SU-DHL-6 (cell line): ENCODE results near the gene SCN8A.

ENCODE experiments used
- H2AFZ ChIP-seq: fragments of 200-600 bp; sonication (generic); 2 replicates; pipeline ENCODE4 v1.6.1; 2014; ENCODE audit warnings: low read depth, mild to moderate bottlenecking, moderate library complexity, mixed read lengths, antibody characterized with exemption, low read length; ENCODE audit not compliant: severe bottlenecking
- H3F3A ChIP-seq: fragments of 200-600 bp; shearing (Covaris generic); 2 replicates; pipeline ENCODE4 v1.6.0; 2016; ENCODE audit warnings: antibody characterized with exemption, mild to moderate bottlenecking; ENCODE audit not compliant: insufficient read depth
- H3K27ac ChIP-seq: fragments of 200-600 bp; sonication (generic); 2 replicates; pipeline ENCODE4 v1.5.1; 2016; ENCODE audit warnings: low read depth, mild to moderate bottlenecking, low read length, moderate library complexity, mixed read lengths
- H3K27me3 ChIP-seq: fragments of 200-600 bp; sonication (generic), shearing (Covaris generic); 2 replicates; pipeline ENCODE4 v1.6.0; 2014; ENCODE audit warnings: mild to moderate bottlenecking, low read length
- H3K36me3 ChIP-seq: fragments of 200-600 bp; sonication (generic); 2 replicates; pipeline ENCODE4 v1.6.1; 2014; ENCODE audit warnings: mild to moderate bottlenecking, low read length, mixed read lengths
- H3K4me2 ChIP-seq: fragments of 300-600, 200-600 bp; shearing (Covaris generic), sonication (generic); 2 replicates; pipeline ENCODE4 v1.6.0; 2014; ENCODE audit warnings: low read length, low read depth, mild to moderate bottlenecking; ENCODE audit not compliant: poor library complexity, severe bottlenecking
- H3K4me3 ChIP-seq: fragments of 200-600 bp; sonication (generic); 2 replicates; pipeline ENCODE4 v1.5.1; 2014; ENCODE audit warnings: antibody characterized with exemption, low read length, mild to moderate bottlenecking, mixed read lengths; ENCODE audit not compliant: insufficient read depth, poor library complexity, severe bottlenecking
- H3K79me2 ChIP-seq: fragments of 200-600 bp; sonication (generic); 2 replicates; pipeline ENCODE4 v1.6.1; 2014; ENCODE audit warnings: mild to moderate bottlenecking, low read length, moderate library complexity; ENCODE audit not compliant: insufficient read depth
- H3K9ac ChIP-seq: fragments of 200-600 bp; sonication (generic); 2 replicates; pipeline ENCODE4 v1.7.0; 2014; ENCODE audit warnings: mild to moderate bottlenecking, low read length
- H3K9me2 ChIP-seq: fragments of 200-600 bp; sonication (generic); replicated peaks from 2 replicates; pipeline ENCODE4 v1.6.1; 2014; ENCODE audit warnings: low read length; ENCODE audit not compliant: insufficient read depth
- H3K9me3 ChIP-seq: fragments of 200-600 bp; sonication (generic); 2 replicates; pipeline ENCODE4 v1.6.1; 2014; ENCODE audit warnings: low read length, mixed read lengths; ENCODE audit not compliant: insufficient read depth
- H4K20me1 ChIP-seq: fragments of 200-600 bp; sonication (generic); 2 replicates; pipeline ENCODE4 v1.6.1; 2014; ENCODE audit warnings: low read depth, mild to moderate bottlenecking, antibody characterized with exemption, low read length, moderate library complexity, mixed read lengths
- EZH2phosphoT487 ChIP-seq: fragments of 200-600 bp; sonication (generic), shearing (Covaris generic); conservative IDR thresholded peaks from 2 replicates; pipeline ENCODE4 v1.6.1; 2018; ENCODE audit warnings: mild to moderate bottlenecking, antibody characterized with exemption, low read length, moderate library complexity, mixed read lengths
- TF ChIP-seq, protein P1 (sequence below): fragments of 200-600 bp; sonication (generic); IDR thresholded peaks from one replicate; pipeline ENCODE4 v1.5.1; 2017; ENCODE audit warnings: antibody characterized with exemption, mild to moderate bottlenecking, low read length, moderate library complexity; ENCODE audit not compliant: insufficient read depth, poor library complexity, severe bottlenecking

The SCN8A gene

DNA sequence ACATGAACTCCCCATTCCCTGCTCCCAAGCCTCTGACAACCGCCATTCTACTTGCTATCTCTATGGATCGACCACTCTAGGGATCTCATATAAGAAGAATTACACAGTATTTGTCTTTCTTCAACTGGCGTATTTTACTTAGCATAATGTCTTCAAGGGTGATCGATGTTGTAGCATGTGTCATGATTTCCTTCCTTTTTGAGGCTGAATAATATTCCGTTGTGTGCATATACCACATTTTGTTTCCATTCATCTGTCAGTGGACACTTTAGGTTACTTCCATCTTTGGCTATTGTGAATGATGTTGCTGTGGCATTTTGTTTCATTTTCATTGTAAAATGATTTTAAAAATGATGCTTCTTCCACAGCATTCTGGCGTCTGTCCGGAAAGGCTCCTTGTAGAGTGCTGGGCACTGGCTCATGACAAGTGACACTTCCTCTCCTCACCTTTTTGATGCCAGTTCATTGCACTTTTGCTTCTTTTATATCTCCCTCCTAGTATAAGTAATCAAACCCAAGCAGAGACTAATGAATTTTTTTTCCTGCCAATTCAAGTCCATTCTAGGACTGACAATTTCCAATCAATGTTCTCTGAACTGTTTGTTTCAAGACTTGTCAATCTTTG lies 39.3 kb downstream of the SCN8A start:
- Histone ChIP-seq H3K4me3 (no peak overlapping the region), H3K27me3 (peaks cover 4% of the 10 kb centered on the region; the same call in 1 of the 2 replicates), H3K4me2 (no peak overlapping the region), H2AFZ (no peak overlapping the region), H3K9ac (no peak overlapping the region), H3K27ac (no peak overlapping the region), H4K20me1 (no peaks in the 10 kb centered on the region), H3K36me3 (no peaks in the 10 kb centered on the region), H3K9me3 (no peaks in the 10 kb centered on the region), H3F3A (no peaks in the 10 kb centered on the region), H3K79me2 (no peaks in the 10 kb centered on the region), H3K9me2 (no peaks in the 10 kb centered on the region)
- TF ChIP-seq, protein P1, sequence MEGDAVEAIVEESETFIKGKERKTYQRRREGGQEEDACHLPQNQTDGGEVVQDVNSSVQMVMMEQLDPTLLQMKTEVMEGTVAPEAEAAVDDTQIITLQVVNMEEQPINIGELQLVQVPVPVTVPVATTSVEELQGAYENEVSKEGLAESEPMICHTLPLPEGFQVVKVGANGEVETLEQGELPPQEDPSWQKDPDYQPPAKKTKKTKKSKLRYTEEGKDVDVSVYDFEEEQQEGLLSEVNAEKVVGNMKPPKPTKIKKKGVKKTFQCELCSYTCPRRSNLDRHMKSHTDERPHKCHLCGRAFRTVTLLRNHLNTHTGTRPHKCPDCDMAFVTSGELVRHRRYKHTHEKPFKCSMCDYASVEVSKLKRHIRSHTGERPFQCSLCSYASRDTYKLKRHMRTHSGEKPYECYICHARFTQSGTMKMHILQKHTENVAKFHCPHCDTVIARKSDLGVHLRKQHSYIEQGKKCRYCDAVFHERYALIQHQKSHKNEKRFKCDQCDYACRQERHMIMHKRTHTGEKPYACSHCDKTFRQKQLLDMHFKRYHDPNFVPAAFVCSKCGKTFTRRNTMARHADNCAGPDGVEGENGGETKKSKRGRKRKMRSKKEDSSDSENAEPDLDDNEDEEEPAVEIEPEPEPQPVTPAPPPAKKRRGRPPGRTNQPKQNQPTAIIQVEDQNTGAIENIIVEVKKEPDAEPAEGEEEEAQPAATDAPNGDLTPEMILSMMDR = no peak
- TF ChIP-seq EZH2phosphoT487 = no peak

DNA sequence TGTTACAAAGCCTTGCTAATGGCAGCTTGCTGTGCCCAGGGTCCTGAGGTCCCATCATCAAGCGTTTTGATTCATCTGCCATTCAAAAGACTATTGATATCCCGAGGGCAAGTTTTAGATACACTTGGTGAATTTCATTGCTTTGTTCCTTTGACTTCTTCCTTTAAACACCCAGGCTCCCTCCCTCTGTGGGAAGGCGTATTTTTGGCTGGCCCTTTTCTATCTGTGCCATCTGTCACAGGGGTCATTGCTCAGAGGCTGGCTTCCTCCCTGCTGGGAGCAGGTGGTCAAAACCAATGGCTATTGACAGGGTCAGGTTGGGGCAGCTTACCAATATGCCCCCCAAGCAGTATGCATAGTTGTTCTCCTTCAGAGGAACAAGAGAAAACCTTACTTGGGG lies 40.0 kb downstream of the SCN8A start:
- Histone ChIP-seq H3K9me3 (no peaks in the 10 kb centered on the region), H3K79me2 (no peaks in the 10 kb centered on the region), H3K27me3 (peaks cover 4% of the 10 kb centered on the region; the same call in 1 of the 2 replicates), H2AFZ (no peak overlapping the region), H3F3A (no peaks in the 10 kb centered on the region), H3K4me2 (no peak overlapping the region), H3K36me3 (no peaks in the 10 kb centered on the region), H3K9ac (no peak overlapping the region), H4K20me1 (no peaks in the 10 kb centered on the region), H3K27ac (no peak overlapping the region), H3K4me3 (no peak overlapping the region), H3K9me2 (no peaks in the 10 kb centered on the region)
- TF ChIP-seq EZH2phosphoT487 = no peak
- TF ChIP-seq, protein P1 = no peak

DNA sequence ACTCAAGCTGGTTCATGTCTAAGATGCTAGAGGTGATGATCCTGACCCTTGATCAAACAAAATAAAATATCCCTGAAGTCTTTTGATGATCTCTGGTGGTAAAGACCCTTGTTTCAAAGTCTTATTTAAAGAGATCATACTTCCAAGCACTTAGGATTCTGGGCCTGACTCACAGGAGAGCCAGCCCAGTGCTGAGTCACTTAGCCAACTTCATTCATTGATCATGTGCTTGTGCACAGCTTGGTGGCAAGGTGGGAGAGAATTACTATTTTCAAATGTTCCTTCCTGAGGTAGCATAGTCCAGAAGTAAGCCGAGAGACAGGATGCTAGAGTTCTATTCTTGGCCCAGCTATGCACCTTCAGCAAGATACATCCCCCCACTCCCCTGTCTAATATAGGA lies 40.6 kb downstream of the SCN8A start:
- H3F3A ChIP-seq = no peaks in the 10 kb centered on the region
- H3K27ac ChIP-seq = no peak overlapping the region
- no peaks in the 10 kb centered on the region for H3K79me2 ChIP-seq
- no peak overlapping the region for H3K4me3 ChIP-seq
- no peak overlapping the region for H3K9ac ChIP-seq
- no peak overlapping the region for H2AFZ ChIP-seq
- H3K27me3 ChIP-seq = peaks cover 4% of the 10 kb centered on the region; the same call in 1 of the 2 replicates
- no peaks in the 10 kb centered on the region for H4K20me1 ChIP-seq
- no peaks in the 10 kb centered on the region for H3K36me3 ChIP-seq
- no peaks in the 10 kb centered on the region for H3K9me2 ChIP-seq
- H3K9me3 ChIP-seq = no peaks in the 10 kb centered on the region
- TF ChIP-seq, protein P1 = no peak
- no peak overlapping the region for H3K4me2 ChIP-seq
